GM21619 (cell line): Measurements from ENCODE around the gene COL23A1.
"Not testable (repeated sequence)": the region's sequence is repeated elsewhere in the genome, so short reads cannot be mapped to it uniquely, and the experiment has no call there.

Experiments used
- ATAC-seq: cut with Tn5 transposase; IDR thresholded peaks from one replicate; pipeline ENCODE4 v1.9.1; 2021; ENCODE audit not compliant: unreplicated experiment

Gene COL23A1

GRCh38 chr5:178206166-178207101 lies 383.8 kb downstream of the COL23A1 start:
- no peak for ATAC-seq

- no peak for ATAC-seq
Observed at GRCh38 chr5:178205749-178206047, 384.5 kb downstream of the COL23A1 start.

GRCh38 chr5:178204935-178205748 lies 385.1 kb downstream of the COL23A1 start:
- peak; percentile 49 for ATAC-seq

GRCh38 chr5:178204182-178204934 lies 385.8 kb downstream of the COL23A1 start, which contains the start of gene HNRNPAB:
TSS of gene HNRNPAB (plus strand) at chr5:178204533. CDS start at chr5:178204838, 305 bp downstream.
- ATAC-seq = peak; percentile 78

- ATAC-seq = no peak
Observed at GRCh38 chr5:178203670-178204181, 386.5 kb downstream of the COL23A1 start.

GRCh38 chr5:178202541-178202940 lies 387.7 kb downstream of the COL23A1 start:
- ATAC-seq = no peak

GRCh38 chr5:178201927-178202235 lies 388.3 kb downstream of the COL23A1 start:
- ATAC-seq = no peak

GRCh38 chr5:178201221-178201926 lies 388.8 kb downstream of the COL23A1 start:
- no peak for ATAC-seq

- ATAC-seq = no peak
Observed at GRCh38 chr5:178199581-178200434, 390.4 kb downstream of the COL23A1 start.

- no peak for ATAC-seq
Observed at GRCh38 chr5:178198706-178199105, 391.5 kb downstream of the COL23A1 start.

- not testable (repeated sequence) for ATAC-seq
Observed at GRCh38 chr5:178198151-178198550, 392.0 kb downstream of the COL23A1 start.

- ATAC-seq = no peak
Observed at GRCh38 chr5:178196986-178197385, 393.2 kb downstream of the COL23A1 start.

GRCh38 chr5:178196281-178196812 lies 393.8 kb downstream of the COL23A1 start:
- ATAC-seq = no peak

- ATAC-seq = no peak
Observed at GRCh38 chr5:178194026-178194425, 396.2 kb downstream of the COL23A1 start.

GRCh38 chr5:178193251-178193809 lies 396.9 kb downstream of the COL23A1 start:
- no peak for ATAC-seq

GRCh38 chr5:178192787-178193186 lies 397.4 kb downstream of the COL23A1 start:
- ATAC-seq = no peak

GRCh38 chr5:178192244-178192643 lies 397.9 kb downstream of the COL23A1 start:
- no peak for ATAC-seq

GRCh38 chr5:178191661-178192060 lies 398.5 kb downstream of the COL23A1 start:
- no peak for ATAC-seq

- ATAC-seq = no peak
Observed at GRCh38 chr5:178189433-178189832, 400.8 kb downstream of the COL23A1 start.
